HepG2 (cell line): ENCODE data around the gene ANKRD42. TPM values are rescaled to one million over a fixed set of nuclear protein-coding genes. Genes with fewer than 3 reads are reported as not detected.

Experiments
- ARID2 ChIP-seq: sonication (generic); formaldehyde crosslinking; IDR thresholded peaks from 2 replicates; pipeline ENCODE4 v1.8.1; 2022; ENCODE audit warnings: mild to moderate bottlenecking, missing genetic modification reagents, borderline replicate concordance
- EED ChIP-seq: sonication (generic); formaldehyde crosslinking; IDR thresholded peaks from 2 replicates; pipeline ENCODE4 v1.5.0; 2020; ENCODE audit warnings: mild to moderate bottlenecking, missing genetic modification reagents
- MXI1 ChIP-seq: IDR thresholded peaks from 3 replicates; pipeline ENCODE4 v1.6.1; 2012; ENCODE audit warnings: low read depth, low read length, inconsistent platforms, borderline replicate concordance
- RBAK ChIP-seq: sonication (generic); formaldehyde crosslinking; IDR thresholded peaks from 2 replicates; pipeline ENCODE4 v1.5.1; 2020; ENCODE audit warnings: mild to moderate bottlenecking, missing genetic modification reagents
- SALL1 ChIP-seq: sonication (generic); formaldehyde crosslinking; IDR thresholded peaks from 2 replicates; pipeline ENCODE4 v1.8.0; 2022; ENCODE audit warnings: mild to moderate bottlenecking, missing genetic modification reagents
- SP4 ChIP-seq: sonication (generic); formaldehyde crosslinking; IDR thresholded peaks from 2 replicates; pipeline ENCODE4 v1.8.1; 2023; ENCODE audit warnings: mild to moderate bottlenecking, missing genetic modification reagents
- ZNF136 ChIP-seq: sonication (generic); formaldehyde crosslinking; IDR thresholded peaks from 2 replicates; pipeline ENCODE4 v1.8.1; 2022; ENCODE audit warnings: low read depth, mild to moderate bottlenecking, moderate library complexity, missing genetic modification reagents
- ZNF496 ChIP-seq: sonication (generic); formaldehyde crosslinking; IDR thresholded peaks from 2 replicates; pipeline ENCODE4 v1.8.1; 2023; ENCODE audit warnings: mild to moderate bottlenecking, moderate library complexity, missing genetic modification reagents; ENCODE audit not compliant: insufficient replicate concordance
- ZNF646 ChIP-seq: sonication (generic); formaldehyde crosslinking; IDR thresholded peaks from 2 replicates; pipeline ENCODE4 v1.9.0; 2021; ENCODE audit warnings: mild to moderate bottlenecking, missing genetic modification reagents
- ZSCAN21 ChIP-seq: sonication (generic); formaldehyde crosslinking; IDR thresholded peaks from 2 replicates; pipeline ENCODE4 v1.8.0; 2022; ENCODE audit warnings: mild to moderate bottlenecking, missing genetic modification reagents, moderate library complexity, borderline replicate concordance
- polyA plus RNA-seq, 8 experiments: library from polyadenylated mRNA; depleted of rRNA in 3 of 8; stranded (reverse) in 7 of 8; unstranded in 1 of 8; fragments of >200 nt; fragmentation: Illumina TruSeq in 4 of 8; extraction: Trizol in 4 of 8; gene quantifications; 2 replicates each; pipeline versions ENCODE4 v1.2.1 to v1.2.3, GENCODE V29; 2011 to 2016; ENCODE audit warnings: low read depth in 4 of 8, missing spikeins in 1 of 8, mixed read lengths in 1 of 8; ENCODE audit not compliant: insufficient read depth in 1 of 8
- total RNA-seq, 5 experiments: library from RNA; depleted of rRNA; stranded (reverse); fragments of >200 nt; fragmentation: Illumina TruSeq; extraction: Trizol; gene quantifications; 2 replicates each; pipeline ENCODE4 v1.2.3, GENCODE V29; 2016; ENCODE audit warnings: low read depth in 1 of 5
- TF ChIP-seq, protein P1 (sequence below): sonication (generic); formaldehyde crosslinking; IDR thresholded peaks from 2 replicates; pipeline ENCODE4 v1.5.0; 2020; ENCODE audit warnings: missing genetic modification reagents

Gene ANKRD42
- total and polyA plus RNA-seq, 2 of the 13 experiments (the other 11 are each of a cell fraction or from before 2014, with no cell fraction given), result 2.2 to 3.7 TPM

DNA sequence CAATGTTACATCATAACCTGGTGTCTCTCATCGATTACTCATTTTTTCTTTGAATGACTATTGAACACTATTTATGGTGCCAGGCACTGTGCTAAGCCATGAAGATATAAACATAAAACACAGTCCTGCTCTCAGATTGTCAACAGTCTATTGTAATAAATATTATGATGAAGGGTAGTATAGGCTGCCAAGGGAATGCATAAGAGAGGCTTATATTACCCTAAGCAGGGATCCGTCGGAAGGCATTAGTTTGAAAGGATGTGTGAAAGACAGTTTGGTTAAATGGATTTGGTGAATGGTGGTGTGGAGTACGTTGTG is 99.9 kb downstream of the ANKRD42 start (continued):
- TF ChIP-seq ZNF646 (CRISPR knock-in tag) (no peak), SP4 (CRISPR knock-in tag) (no peak), ZNF496 (CRISPR knock-in tag) (no peak), ZSCAN21 (CRISPR knock-in tag) (no peak), MXI1 (no peak), ARID2 (CRISPR knock-in tag) (no peak), RBAK (no peak), SALL1 (CRISPR knock-in tag) (no peak), EED (CRISPR knock-in tag) (no peak), ZNF136 (CRISPR knock-in tag) (no peak)
- TF ChIP-seq, protein P1, sequence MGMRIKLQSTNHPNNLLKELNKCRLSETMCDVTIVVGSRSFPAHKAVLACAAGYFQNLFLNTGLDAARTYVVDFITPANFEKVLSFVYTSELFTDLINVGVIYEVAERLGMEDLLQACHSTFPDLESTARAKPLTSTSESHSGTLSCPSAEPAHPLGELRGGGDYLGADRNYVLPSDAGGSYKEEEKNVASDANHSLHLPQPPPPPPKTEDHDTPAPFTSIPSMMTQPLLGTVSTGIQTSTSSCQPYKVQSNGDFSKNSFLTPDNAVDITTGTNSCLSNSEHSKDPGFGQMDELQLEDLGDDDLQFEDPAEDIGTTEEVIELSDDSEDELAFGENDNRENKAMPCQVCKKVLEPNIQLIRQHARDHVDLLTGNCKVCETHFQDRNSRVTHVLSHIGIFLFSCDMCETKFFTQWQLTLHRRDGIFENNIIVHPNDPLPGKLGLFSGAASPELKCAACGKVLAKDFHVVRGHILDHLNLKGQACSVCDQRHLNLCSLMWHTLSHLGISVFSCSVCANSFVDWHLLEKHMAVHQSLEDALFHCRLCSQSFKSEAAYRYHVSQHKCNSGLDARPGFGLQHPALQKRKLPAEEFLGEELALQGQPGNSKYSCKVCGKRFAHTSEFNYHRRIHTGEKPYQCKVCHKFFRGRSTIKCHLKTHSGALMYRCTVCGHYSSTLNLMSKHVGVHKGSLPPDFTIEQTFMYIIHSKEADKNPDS (CRISPR knock-in tag), result no peak
